GM21526 (cell line): ENCODE data around the gene NALCN.
A peak's percentile ranks its signal among the peaks of the same experiment; 100 is the strongest.

Experiments
- ATAC-seq: cut with Tn5 transposase; IDR thresholded peaks from one replicate; pipeline ENCODE4 v1.9.1; 2021; ENCODE audit warnings: moderate library complexity; ENCODE audit not compliant: unreplicated experiment, low FRiP score

The NALCN gene

GRCh38 chr13:101417043-101417406, 717 bp upstream of the NALCN start:
- no peak for ATAC-seq

- ATAC-seq, result peak; percentile 69
These were observed 742 bp downstream of the NALCN start for GRCh38 chr13:101415358-101416174.

- ATAC-seq, result no peak
These were observed 4.2 kb downstream of the NALCN start for GRCh38 chr13:101412076-101412475.

DNA sequence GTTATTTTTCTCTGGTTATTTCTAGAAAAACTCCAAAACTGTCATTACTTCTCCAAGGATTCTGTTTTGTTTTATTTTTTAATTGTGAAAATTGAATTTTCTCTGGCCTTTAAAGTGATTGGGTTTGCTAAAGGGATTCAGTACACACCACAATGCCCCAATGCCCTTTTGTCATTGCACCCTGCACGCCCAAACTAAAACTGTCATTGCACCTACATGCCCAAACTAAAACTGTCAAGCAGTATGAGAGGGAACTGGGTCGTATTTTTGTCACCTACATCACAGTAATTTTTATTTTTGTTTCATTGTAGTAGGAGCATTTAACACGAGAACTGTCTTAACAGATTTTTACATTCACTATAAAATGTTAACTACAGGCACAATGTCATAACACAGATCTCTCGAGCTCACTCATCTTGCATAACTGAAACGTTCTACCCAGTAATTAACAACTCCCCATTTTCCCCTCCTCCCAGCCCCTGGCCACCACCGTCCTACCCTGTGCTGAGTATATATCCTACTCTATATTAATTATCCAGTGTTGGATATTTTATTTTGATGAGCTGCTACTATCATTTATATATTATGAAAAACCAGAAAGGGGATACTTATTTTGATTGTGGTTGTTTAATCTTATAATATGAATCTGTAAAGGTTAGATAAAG, 7.2 kb downstream of the NALCN start:
- no peak for ATAC-seq

DNA sequence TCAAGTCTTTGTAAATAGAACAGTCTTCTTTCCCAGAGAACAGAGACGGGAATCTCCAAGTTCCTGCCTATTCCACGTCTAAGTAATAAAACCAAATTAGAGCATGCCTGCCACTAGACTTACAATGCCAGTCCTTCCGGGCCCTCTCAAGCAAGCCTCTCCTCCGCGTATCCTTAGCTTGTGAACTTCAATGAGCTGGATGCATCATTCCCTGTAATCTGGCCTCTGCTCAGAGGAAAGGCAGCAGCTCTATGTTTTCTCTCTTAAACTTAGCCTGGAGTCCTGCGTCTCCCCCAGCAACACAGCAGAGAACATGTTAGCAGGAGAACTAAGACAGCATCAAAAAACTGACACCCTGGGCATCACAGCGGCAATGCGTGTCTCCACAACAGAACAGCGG, 8.2 kb downstream of the NALCN start:
- no peak for ATAC-seq

GRCh38 chr13:101406791-101407190, 9.5 kb downstream of the NALCN start:
- no peak for ATAC-seq

- ATAC-seq, result no peak
These were observed 15.1 kb downstream of the NALCN start for GRCh38 chr13:101401196-101401595.

GRCh38 chr13:101399365-101399764, 16.9 kb downstream of the NALCN start:
- ATAC-seq, result no peak

DNA sequence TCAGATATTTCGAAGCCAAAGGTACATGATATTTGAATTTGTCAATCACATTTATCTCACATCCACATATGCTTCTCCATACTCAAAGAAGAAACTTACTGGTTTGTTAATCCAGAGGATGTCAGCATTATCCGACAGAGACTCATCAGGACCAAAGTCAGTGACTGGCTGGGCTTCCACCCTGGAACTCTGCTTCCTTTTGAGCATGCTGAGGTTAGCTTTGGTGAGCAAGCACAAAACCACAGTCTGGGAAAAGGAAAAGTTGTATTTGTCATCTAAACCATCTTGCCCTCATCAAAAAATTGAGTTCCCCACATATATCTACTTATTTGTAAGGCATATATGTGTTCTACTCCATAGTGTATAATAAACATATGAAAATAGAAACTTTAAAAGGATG, 17.4 kb downstream of the NALCN start:
- no peak for ATAC-seq

DNA sequence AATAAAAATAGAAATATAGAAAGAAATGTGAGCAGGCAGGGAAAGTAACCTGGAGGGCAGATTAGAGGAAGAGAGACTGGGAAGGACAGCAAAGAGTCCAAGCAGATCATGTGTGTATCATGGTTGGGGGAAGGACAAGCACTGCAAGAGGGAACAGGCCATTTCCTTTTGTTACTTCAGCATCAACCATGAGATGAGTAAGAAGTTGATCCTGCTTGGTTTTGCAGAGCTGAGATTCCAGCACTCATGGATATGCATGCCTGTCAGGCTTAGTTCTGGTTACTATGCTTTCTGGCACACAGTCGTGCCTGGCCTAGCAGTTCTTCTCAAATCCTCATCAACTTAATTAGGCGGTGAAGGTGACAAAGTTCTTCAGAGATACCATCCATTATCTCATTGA, 18.1 kb downstream of the NALCN start:
- no peak for ATAC-seq

- no peak for ATAC-seq
These were observed 18.6 kb downstream of the NALCN start for GRCh38 chr13:101397742-101398141.

- no peak for ATAC-seq
These were observed 21.7 kb downstream of the NALCN start for GRCh38 chr13:101394605-101395004.

- no peak for ATAC-seq
These were observed 23.2 kb downstream of the NALCN start for GRCh38 chr13:101393140-101393539.

GRCh38 chr13:101390461-101390860, 25.8 kb downstream of the NALCN start:
- ATAC-seq, result no peak

DNA sequence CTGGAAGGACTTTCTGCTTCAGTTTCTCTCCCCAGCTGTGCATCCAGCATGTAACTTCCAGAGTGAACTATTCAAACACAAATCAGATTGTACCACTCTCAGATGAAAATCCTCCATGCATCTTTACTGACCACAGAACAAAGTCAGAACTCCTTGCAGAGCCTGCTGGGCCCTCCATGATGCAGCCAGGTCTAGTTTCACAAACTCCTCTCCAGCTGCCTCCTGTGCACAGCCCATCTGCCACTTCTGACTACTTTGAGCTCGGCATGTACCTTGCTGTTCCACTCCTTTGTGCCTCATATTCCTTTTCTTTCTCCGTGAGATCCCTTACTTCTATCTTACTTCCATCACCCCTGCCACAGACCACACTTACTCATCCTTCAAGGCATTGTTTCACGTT, 31.4 kb downstream of the NALCN start:
- ATAC-seq, result no peak

DNA sequence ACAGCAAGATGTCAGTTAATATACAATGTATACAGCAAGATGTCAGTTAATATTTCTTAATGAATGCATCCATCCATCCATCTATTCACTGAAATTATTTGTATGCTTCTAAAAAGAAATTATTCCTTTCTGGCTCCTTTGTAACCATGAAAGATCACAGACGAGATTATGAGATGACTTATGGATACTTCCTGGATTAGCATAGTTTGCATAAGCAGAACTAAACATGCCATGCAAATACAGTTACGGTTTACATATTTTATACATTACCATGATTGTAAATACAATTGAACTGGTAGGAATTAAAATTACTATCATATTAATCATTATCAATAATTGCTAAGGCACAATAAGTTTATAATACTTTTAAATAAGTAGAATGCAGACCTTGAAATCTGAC, 32.7 kb downstream of the NALCN start:
- no peak for ATAC-seq

DNA sequence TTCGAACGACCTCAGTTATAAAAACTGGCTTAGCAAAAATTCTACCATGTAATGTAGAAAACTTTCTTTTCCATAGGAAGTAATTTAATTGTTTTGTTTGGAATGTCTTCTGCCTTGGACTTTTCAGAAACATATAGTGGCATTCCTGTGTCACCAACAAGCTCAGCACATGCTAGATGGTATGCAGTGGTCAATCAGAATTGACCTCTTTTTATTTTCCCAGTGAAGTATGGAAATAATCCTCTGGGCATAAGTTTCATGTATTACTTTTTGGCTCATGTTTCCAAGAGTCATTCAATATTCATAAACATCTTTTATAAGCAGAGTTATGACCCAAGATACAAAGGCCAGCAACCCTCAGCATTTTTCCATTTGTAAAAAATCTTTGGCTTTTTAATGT, 33.6 kb downstream of the NALCN start:
- ATAC-seq, result no peak

DNA sequence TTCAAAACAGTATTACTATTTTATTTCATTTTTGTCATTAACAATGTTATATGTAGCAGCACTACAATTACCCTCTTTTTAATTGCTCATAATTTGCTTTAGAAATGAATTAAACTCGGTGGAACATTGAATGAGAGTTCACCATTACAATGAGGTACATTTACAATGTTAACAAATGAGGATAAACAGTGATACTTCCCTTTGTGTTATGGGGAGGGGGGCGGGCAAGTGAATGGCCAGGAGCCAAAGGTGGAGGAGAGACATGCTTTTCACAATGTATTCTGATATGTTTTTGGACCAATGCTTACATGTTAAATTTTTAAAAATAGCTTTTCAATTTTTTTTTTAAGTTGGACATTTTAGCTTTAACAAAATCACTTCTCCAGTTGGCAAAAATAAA, 34.2 kb downstream of the NALCN start:
- no peak for ATAC-seq

DNA sequence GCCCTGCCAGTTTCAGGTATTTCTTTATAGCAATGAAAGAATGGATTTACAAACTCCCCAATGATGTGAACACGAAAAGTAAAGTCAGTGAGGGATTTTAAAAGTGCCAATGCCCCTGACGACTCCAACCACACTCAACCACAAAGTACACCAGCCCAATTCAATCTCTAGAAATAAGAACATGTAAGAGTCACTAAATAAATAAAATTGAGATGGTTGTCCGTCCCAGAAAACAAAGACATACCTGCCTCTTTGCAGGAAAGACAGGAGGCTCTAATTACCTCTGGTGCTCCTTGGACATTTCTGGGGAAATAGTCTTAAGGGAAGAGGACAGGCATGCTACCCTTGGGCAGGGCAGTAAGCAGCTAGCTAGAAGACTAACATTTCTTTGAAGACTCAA, 55.8 kb downstream of the NALCN start:
- ATAC-seq, result no peak

DNA sequence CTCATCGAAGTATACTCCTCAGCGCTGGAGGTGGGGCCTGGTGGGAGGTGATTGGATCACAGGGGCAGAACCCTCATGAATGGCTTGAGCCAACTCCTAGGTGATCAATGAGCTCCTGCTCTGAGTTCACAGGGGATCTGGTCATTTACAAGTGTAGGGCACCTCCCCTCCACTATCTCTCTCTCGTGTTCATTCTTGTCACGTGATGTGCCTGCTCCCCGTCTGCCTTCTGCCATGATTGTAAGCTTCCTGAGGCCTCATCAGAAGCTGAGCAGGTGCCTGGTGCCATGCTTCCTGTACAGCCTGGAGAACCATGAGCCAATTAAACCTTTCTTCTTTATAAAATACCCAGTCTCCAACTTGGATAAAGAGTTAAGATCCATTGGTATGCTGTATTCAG, 61.4 kb downstream of the NALCN start:
- ATAC-seq, result no peak

GRCh38 chr13:101346942-101347728, 69.2 kb downstream of the NALCN start:
- no peak for ATAC-seq
